ENCODE measurements around the gene UBE2H.
"Not testable (repeated sequence)": the region's sequence is repeated elsewhere in the genome, so short reads cannot be mapped to it uniquely, and the experiment has no call there.

Gene UBE2H

DNA sequence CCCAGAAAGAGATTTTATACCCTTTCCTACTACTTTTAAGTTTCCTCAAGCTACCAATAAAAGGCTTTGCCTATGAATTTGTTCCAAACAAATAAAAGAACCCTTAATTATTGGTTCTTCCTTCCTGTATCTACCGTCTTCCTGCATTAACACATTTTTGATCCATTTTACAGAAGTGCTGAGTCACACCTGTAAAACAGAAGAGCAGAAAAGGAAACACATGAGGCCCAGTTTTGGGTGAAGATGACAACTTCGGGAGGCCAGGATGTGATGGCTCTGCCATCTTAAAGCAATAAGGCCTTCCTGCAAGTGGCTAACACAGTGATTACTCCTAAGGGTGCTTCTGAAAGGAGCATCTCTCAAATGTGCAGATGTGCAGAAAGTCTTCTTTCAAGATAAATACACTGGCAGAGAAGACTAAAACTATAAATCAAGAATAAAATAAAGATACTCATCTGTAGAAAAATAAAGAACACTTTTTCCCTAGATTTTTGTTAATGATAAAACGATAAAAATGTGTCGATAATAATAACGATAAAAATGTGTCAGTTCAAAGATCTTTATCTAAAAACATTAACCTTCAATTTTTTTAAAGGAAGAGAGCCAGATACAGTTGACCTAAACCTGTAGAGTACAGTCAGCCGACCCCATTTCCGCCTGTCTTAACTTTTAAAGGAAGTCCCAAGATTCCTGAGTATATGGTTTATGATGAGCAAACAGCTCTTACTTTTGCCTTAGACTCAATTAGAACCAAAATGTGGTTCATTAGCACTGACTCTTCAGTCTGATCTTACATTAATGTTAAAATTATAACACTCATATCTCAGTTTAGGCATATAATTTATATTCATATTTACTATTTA is 108.6 kb downstream of the UBE2H start:
- H3K4me3 ChIP-seq (ENCODE audit: control insufficient read depth, low read depth, low read length): no peak overlapping the region
- TF ChIP-seq, protein P1, sequence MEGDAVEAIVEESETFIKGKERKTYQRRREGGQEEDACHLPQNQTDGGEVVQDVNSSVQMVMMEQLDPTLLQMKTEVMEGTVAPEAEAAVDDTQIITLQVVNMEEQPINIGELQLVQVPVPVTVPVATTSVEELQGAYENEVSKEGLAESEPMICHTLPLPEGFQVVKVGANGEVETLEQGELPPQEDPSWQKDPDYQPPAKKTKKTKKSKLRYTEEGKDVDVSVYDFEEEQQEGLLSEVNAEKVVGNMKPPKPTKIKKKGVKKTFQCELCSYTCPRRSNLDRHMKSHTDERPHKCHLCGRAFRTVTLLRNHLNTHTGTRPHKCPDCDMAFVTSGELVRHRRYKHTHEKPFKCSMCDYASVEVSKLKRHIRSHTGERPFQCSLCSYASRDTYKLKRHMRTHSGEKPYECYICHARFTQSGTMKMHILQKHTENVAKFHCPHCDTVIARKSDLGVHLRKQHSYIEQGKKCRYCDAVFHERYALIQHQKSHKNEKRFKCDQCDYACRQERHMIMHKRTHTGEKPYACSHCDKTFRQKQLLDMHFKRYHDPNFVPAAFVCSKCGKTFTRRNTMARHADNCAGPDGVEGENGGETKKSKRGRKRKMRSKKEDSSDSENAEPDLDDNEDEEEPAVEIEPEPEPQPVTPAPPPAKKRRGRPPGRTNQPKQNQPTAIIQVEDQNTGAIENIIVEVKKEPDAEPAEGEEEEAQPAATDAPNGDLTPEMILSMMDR (conservative IDR thresholded peaks at IDR 0.05; ENCODE audit: control insufficient read depth, insufficient read depth, low read depth, low read length): no peak
- DNase-seq (ENCODE audit: low read depth): no peak

- no peak overlapping the region for H3K4me3 ChIP-seq (ENCODE audit: control insufficient read depth, low read depth, low read length)
- DNase-seq (ENCODE audit: low read depth): no peak
- TF ChIP-seq, protein P1 (conservative IDR thresholded peaks at IDR 0.05; ENCODE audit: control insufficient read depth, insufficient read depth, low read depth, low read length): no peak
Measured at GRCh38 chr7:129843365-129843898, 109.3 kb downstream of the UBE2H start.

DNA sequence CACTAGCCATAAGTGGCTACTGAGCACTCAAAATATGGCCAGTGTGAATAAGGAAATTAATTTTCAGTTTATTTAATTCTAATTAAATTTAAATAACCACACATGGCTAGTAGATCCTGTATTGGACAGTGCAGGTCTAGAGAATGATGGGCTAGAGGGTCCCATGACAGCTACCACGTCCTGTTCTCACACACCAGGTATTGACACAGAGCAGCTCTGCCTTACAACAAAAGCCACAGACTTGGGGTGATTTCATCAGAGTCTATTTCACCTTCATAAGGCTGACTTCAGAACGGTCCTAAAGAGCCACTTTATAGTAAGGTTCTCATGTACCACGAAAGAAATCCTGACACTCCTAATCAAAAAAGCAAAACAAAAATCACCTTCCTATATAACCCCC is 111.3 kb downstream of the UBE2H start:
- no peak overlapping the region for H3K4me3 ChIP-seq (ENCODE audit: control insufficient read depth, low read depth, low read length)
- TF ChIP-seq, protein P1 (conservative IDR thresholded peaks at IDR 0.05; ENCODE audit: control insufficient read depth, insufficient read depth, low read depth, low read length): no peak
- no peak for DNase-seq (ENCODE audit: low read depth)

- no peak overlapping the region for H3K4me3 ChIP-seq (ENCODE audit: control insufficient read depth, low read depth, low read length)
- DNase-seq (ENCODE audit: low read depth): no peak
- TF ChIP-seq, protein P1 (conservative IDR thresholded peaks at IDR 0.05; ENCODE audit: control insufficient read depth, insufficient read depth, low read depth, low read length): no peak
Measured at GRCh38 chr7:129840757-129841156, 112.0 kb downstream of the UBE2H start.

- TF ChIP-seq, protein P1 (conservative IDR thresholded peaks at IDR 0.05; ENCODE audit: control insufficient read depth, insufficient read depth, low read depth, low read length): no peak
- DNase-seq (ENCODE audit: low read depth): no peak
- H3K4me3 ChIP-seq (ENCODE audit: control insufficient read depth, low read depth, low read length): no peak overlapping the region
Measured at GRCh38 chr7:129836983-129837382, 115.8 kb downstream of the UBE2H start.

DNA sequence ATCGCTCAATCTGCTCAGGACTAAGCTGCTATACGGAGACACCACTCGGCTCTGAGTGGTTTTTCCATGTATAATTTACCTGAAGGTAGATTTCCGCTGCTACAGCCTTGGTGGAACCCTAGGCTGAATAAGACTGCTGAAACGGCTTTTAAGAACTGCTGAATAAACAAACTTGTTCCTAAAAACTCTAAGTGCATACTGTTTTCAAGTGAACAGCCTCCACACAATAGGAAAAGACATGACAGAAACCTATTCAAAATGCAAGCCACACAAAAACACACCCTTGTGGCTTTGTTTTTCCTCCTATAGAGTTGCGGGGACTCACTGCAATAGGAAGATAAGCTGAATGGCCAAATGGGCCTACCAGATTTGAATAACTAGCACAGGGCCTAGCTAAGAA is 117.2 kb downstream of the UBE2H start:
- H3K4me3 ChIP-seq (ENCODE audit: control insufficient read depth, low read depth, low read length): no peak overlapping the region
- TF ChIP-seq, protein P1 (conservative IDR thresholded peaks at IDR 0.05; ENCODE audit: control insufficient read depth, insufficient read depth, low read depth, low read length): no peak
- no peak for DNase-seq (ENCODE audit: low read depth)

DNA sequence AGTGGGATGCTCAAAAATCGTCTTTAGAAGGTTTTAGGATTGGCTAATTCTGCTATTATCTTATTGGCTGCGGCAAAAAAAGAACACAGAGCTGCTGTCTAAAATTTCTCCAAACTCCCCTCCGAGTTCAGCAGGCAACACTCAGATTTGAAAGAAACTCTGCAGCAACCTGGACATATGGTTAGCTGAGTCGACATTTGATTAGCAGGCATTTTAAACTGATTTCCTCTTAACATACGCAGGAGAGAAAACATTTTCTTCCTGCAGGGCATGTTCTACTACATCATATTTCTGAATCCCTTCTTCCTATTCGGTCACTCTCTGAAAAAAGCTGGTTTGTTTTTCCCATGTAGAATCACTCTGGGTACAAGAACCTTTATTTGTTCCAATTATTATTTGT is 119.4 kb downstream of the UBE2H start:
- not testable (repeated sequence) for H3K4me3 ChIP-seq (ENCODE audit: control insufficient read depth, low read depth, low read length); DNase-seq (ENCODE audit: low read depth)

All from fibroblast of mammary gland (primary cell).